GDM1 (cell line): ENCODE data around the gene PRKCE.

ENCODE experiments used
- DNase-seq: peaks from one replicate; lab custom pipeline; 2025; lab: John Stamatoyannopoulos, UW

PRKCE gene

DNA sequence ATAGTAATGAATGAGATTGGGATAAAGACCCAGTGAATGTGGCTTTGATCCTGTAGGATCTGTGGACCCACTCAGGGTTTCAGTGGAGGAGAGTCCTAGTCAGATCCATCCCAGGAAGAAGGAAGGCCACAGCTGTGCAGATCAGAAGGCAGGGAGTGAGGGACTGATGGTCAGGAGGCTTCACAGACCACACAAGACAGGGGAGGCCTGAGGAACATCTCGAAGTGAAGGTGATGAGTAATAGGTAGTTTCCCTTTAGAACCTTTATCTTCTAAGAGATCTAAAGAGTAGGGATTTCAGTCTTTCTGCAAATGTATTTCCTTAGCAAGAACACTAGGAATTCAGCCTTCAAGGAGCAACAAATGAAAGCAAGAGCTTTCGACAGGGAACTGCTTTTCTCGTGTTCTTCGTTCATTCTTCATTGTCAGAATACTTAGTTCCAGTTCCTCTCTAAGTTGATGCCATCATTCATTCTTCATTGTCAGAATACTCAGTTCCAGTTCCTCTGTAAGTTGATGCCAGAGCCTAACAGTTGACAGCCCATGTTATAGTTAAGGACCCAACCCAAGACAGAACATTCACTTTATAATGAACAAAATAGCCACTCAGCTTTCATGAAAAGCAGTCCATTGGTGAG lies 495.5 kb downstream of the PRKCE start:
- no peak for DNase-seq

DNA sequence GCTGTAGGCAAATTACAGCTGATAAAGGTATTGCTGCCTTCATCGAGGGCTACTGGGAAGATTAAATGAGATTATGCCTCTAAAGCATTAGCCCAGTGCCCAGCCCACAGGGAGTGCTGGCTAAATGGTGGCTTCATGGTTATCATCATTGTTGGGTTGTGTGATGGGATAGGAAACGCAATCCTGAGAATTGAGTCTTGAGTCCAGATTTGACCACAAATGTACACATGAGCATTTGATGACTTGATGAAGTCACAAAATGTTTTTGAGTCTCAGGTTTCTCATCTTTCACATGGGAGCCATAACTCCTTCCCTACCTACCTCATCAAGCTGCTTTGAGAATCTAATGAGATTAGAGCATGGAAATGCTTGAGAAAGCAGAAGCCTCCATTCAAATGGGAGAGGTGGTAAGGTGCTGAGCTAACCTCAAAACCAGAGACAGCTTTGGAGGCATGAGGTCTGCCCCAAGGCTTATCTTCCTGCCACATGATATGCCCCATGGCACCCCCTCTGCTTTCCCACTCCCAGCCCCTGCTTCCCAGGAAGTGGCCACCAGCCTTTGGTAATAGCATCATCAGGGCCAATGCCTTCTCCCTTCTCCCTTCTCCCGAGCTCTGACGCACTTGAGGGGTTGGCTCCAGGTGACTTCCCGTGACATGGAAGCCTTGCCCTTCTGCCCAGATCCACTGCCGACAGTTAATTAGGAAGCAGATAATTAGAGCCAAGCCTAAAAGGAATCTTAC lies 496.3 kb downstream of the PRKCE start:
- no peak for DNase-seq

DNA sequence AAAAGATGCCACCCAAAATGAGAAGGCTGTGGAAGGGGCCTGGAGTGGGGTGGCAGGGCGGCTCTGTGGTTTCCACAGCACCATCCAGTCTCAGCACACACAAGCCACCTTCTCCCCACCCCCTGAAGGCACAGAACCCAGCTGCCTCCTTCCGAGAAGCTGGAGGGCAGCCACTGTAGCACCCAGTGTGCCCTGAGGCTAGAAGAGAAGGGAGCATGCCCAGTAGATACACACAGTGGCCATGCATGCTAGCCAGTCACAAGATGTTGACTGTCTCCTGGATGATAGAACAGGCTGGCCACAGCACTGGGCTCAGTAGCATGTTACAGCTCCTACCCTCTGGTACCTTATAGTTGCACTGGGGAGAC lies 496.9 kb downstream of the PRKCE start:
- no peak for DNase-seq

DNA sequence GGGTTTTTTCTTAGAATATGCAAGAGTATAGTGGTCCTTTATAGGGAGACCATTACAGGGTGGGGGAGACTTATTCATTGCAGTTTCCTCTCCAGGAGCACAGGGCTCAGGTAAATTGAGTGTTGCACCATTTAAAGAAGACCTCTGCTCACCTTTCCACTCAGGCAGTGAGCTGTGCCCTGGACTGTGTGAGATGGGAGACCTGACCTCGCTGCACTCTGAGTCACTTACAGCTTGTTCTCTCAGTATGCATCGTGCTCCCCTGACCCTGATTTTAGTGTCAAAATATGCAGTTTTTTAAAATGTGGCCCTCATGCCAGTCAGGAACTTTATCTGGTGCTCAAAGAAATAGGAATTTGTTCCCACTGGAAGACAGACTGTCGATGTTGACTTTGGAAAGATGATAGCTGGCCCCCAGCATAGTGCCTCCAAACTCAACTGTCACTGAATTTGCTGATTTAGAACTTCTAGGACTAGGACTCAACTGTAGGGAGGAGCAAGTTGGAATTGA lies 499.0 kb downstream of the PRKCE start:
- DNase-seq: no peak

DNA sequence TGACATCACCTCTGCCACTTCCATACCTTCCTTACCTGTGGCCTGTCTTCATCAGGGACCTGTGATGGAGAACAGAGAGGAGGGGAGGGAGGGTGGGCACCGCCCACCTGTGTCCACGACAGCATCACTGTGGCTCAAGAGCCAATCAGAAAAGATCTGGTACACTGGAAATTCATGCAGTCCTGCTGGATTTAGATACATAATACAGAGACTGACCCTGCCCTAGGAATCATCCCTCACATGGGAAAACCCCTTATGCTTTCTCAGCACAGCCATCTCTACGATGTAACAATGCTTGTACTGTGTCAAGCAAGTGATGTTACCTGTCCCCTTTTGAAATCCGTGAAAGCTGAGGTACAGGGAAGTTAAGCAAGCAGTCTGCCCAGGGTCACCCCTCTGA lies 500.1 kb downstream of the PRKCE start:
- no peak for DNase-seq

DNA sequence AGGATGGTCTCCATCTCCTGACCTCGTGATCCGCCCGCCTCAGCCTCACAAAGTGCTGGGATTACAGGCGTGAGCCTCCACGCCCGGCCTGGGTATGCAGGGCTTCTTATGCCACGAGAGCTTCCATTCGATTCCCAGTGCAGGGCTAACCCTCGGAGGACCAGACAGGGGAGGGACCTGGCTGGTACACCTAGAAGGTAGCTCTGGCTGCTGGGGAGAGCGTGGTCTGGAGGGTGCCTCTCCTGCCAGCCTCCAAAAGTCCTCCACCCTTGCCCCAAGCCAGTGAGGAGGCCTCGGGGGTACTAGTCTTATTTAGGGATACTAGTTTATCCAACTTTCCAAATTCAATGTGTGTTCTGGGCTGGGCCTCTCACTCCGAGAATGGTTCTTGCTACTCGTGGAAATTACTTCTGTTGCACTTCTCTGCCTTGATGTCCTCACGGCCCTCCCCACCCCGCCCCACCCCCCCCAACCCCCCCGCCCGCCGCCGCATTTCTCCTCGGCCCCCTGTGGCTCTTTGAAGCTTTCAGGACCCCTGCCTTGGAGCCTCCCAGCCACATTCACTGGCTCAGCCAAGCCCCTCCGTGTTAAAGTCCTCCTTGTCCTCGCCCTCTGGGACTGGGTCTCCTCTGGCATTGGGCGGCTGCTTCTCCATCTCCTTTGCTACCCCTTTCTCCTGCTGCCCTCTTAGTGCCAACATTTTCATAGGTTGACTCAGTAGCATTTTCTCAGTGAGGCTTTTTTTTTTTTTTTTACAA lies 502.7 kb downstream of the PRKCE start:
- DNase-seq: no peak

DNA sequence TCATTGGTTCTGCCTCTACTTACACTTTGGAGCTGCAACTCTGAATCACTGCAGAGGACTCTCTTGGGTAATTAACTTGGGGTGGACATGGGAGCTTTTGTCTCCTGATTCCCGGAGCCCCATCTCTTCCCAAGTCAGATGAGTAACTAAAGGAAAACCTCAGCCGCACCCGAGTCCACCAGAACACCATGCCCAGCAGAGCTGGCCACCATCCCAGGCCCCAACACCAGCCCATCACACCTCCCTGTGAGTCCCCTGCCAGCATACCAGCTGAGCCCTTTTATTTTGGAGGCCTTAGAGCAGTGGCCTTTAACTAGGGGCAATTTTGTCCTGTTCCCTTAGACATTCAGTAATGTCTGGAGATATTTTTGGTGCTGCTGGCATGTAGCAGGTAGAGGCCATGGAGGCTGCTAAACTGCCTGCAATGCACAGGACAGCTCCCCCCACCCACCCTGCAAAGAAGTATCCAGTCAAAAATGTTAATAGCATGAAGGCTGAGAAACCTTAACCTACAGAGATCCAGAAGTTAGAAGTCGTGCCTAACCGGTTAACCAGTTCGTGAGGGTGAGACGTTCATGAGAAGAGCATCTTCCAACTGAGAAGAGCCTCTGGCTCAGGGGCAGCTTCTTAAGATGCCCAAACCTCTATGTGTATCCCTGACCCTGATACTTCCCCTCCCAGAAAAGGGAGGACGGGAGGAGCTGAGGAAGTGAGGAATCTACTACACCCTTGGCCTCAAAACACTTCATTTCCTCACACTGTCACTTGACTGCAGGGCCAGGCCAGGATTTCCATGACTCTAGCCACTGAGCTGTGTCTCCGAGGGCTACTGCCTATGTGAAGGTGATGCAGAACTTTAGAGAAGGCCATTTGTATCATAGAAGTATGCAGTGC lies 505.8 kb downstream of the PRKCE start:
- DNase-seq: no peak

DNA sequence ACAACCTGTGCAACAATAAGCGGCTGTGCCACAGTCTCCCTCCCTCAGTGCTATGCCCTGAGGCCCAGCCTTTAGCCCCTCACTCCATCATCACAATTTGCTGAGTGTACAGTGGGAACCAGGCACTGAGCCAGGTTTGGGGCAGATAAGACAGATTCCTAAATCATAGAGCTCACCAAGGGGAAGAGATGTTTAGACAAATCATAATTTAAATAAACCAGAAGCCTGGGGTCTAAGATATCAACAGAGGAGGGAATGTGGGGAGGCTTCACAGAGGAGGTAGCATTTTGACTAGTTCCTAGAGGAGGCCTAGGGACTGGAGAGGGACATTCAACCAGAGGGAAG lies 506.5 kb downstream of the PRKCE start:
- DNase-seq: no peak

DNA sequence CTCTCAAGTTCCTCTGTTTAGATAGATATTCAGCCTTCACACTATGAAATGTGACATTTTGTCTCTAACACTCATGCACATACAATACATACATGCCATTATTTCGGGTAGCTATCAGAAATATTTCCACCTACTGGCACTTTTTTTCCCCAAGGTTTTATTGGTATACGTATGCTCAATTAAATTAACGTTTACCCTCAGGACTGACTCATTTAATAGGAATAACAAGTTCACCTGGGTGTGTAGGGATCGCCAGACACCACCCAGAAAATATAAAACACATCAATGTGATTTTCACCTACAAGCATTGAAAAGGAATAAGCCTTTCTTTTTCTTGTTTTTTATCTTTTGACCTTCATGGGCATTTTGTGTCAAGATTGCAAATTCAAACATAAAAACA lies 507.2 kb downstream of the PRKCE start:
- DNase-seq: no peak

DNA sequence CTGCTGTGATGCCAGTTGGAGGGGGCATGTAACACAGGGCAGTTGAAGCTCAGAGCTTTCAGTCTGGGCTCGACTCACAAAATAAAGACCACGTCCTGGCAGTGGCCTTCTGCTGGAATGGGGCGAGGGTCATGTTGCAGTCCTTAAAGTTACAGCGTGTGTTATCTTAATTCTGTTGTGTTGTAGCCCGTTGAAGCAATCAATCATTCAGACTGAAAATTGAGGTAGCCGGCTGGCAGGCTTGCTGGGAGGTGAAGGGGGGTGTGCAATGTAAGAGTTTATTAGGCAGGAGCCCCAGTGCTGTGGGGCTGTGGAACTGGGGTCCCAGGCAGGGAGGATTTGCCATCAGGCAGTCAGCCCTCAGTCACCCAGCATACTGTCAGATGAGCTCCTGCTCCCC lies 508.9 kb downstream of the PRKCE start:
- DNase-seq: no peak

DNA sequence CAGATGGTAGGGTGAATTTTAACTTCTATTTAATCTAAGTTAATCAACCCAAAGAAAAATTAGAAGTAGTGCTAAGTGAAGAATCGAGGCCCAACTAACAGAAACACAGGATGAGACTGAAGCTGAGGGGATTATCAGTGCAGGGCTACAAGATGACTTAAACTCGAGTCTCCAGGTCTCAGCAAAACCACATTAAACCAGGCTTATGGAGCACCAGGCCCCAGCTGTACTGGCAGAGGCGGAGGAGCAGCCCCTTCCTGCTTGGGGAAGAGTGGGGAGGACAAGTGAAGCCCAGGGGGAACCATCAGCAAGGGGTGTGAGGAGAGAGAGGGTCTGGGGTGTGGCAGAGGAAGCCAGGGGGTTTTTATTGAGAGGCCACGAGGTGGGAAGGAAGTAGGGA lies 509.8 kb downstream of the PRKCE start:
- DNase-seq: no peak

DNA sequence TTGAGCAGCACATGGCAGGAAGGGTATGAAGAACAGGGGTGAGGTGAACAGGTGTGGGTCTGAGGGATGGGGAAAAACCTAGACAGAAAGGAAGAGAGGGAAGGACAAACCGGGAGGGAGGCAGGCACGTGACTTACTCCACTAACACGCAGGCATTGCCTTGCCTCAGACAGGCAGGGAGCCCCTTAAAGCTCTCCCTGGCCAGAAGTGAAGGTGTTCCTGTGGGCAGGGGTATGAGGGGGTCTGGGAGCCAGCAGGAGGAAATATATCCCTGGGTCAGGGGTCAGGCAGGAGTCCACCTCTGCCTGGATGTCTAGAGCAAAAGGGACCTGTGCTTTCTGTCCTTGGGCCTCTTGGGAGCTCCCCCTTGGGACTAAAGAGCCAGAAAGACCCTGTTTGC lies 510.4 kb downstream of the PRKCE start:
- no peak for DNase-seq

DNA sequence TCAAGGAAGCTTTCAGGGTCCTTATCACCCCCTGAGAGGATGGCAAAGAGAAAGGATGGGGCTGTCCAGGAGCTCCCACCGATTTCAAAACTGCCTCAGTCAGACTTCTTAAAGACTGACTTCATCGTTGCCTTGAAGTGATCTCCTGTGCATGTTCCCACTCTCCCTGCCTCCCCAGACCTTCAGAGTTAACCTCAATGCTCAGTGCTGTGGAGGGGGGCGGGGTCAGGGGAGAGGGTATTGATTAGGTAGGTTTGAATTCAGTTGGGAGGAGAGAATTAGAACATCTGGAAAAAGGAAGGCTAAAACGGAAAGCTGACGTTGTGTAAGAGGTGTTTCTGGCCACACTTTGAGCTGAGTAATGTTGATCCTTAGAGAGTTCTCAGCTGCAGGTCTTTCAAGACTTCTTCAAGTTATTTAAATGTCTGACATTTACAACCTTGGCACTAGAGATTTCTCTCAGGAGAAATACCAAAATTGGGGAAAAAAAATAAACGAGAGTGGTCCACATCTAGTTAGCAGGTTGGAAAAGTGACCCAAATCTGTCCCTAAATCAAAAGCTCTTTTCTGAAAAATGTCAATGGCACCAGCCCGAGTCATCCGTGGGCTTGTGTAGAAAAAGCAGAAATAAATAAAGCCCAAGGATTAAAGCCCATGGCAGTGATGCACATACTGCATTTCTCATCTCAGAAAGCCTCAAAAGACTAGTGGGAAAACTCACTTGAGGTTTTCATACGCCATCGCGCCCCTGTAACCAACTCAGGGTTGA lies 511.0 kb downstream of the PRKCE start:
- DNase-seq: no peak

DNA sequence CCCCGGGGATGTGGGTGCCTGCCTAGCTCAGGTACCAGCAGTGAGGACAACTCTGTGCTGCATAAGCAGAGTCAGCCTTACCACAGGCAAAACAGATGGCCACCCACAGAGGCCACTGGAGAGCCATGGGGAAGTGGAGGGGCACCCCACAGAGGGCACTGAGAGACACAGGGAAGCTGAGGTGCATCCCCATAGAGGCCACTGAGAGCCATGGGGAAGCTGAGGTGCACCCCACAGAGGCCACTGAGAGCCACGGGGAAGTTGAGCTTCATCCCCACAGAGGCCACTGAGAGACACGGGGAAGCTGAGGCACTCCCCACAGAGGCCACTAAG lies 511.6 kb downstream of the PRKCE start:
- no peak for DNase-seq

DNA sequence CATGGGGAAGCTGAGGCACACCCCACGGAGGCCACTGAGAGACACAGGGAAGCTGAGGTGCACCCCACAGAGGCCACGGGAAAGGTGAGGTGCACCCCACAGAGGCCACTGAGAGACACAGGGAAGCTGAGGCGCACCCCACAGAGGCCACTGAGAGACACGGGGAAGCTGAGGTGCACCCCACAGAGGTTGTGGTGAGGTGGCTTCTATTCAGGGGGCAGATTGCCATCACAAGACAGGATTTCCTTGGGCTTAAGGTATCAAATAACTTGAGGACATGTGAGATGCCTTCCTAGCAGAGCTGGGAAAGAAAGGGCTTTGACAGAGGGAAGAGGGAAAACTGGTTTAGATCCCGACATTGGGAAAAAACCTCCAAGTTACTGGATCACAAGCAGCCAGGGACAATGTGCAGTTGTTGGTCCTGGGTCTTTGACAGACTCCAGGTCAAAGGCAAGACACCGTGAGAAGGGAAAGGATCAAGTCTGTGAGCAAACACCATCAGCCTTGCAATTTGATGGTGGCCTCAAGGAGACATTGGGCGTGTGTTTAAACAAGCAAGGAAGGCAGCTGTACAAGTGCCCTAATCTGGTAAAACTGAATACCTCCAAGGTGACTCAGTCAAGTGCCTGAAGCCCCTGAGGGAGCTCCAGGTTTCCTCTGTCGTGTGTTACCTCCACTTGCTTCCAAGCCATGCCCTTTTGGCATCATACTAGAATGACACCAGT lies 512.5 kb downstream of the PRKCE start:
- DNase-seq: no peak

DNA sequence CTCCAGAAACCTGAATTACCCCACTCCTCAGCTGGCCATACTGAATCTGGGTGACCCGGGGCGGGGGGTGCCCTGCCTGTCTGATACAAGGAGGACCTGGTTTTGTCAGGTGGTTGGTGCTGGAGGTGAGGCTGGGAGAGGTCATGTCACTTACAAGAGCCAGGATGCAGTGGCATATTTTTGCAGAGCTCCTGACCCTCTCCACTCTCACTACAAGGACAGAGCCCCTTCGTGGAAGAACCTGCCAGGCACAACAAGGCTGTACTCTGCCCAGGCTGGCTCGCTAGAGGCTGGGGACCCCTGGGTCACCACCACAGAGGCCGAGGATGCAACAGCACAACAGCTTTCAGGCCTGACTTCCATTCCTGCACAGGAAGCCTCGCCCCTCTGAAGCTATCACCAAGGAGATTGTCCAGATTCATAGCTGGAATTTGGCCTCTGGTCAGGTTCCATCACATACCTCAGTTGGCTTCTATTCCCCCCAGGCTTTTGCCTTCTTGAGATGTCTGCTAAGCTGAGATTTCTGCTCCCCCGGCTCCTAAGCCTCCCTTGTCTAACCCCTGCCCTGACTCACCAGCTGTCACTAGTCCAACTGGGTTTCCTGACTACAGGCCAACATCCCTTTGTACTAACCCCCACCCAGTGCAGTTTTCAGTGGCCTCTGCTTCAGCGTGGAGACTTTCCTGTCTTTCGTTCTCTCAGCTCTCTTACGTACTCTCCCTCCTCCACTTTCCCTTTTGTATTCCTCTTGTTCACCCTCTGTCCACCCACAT lies 513.2 kb downstream of the PRKCE start:
- DNase-seq: no peak

DNA sequence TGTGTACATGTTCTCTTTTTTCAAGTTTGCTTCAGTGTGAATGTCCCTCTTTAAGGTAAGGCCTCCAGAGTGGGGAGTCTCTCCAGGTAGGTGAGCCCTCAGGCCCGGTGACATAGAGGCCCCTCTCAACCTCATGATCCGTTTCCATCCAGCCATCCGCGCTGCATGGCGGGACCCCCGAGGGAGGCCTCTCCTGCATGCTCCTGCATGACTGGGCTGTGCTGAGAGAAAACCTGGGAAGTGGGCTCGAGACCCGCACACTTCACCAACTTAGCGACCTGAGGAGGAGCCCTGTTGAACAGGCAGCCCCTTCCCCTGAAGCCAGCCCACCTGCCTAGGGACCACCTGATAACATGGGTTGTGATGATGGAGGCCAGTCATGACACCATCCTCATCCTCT lies 514.4 kb downstream of the PRKCE start:
- DNase-seq: no peak

DNA sequence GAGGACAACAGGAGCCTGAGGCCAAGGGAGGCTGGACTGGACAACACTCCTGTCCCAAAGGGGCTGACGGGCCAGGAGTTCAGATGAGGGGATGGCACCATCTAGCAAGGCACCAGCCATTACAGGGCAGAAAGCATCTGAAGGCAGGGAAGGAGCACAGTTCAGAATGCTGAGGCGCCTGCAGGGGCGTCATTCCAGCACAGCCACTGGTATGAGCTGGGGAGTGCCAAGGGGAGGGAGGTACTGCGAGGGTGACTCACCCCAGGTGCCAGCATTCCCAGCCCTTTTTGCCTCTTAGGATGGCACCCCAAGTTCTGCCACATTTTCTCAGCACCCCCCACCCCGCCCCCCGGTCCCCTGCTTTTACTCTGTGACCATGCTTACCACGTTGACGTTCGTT lies 515.9 kb downstream of the PRKCE start:
- DNase-seq: no peak

DNA sequence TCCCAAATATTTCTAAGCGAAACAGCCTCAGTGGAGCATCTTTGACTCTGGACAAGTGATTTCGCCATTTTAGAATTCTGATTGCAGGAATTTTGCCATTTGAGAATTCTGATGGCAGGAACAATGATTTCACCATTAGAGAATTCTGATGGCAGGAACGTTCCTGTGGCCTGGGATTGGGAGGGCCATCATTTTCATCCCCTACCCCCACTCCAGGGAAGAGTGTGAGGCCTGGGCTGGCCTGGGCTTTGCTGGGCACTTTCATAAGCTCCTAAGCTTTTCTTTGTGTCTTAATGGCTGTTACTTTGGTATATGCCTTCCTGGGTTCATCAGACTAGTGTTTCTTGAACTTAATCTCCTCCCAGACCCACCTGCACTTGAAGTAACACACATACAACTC lies 516.4 kb downstream of the PRKCE start:
- no peak for DNase-seq

DNA sequence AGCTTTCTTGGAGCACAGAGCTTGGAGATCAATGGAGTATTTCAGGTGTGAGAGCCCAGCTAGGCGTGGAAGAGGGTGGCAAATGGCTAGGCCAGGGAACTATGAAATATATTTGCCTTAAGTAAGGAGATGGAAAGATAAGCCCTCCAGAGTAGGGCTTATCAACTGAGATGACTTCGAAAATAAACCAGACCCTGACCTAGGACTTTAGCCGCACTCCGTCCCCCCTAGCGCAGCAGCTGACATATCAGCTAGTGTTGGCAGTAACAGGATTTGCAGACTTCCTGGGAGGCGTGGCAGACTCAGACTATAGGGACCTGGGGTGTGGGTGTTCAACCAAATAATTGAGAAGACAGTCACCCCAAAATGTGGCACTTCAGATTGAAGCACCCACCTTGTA lies 518.0 kb downstream of the PRKCE start:
- DNase-seq: no peak
